ENCODE results near the gene FRYL. TPM values are rescaled to one million over a fixed set of nuclear protein-coding genes. Genes with fewer than 3 reads are reported as not detected.
"Not testable (repeated sequence)": the region's sequence is repeated elsewhere in the genome, so short reads cannot be mapped to it uniquely, and the experiment has no call there.

The FRYL gene
- total and polyA plus RNA-seq, 12 donors: 16.5 to 64.4 (median 41.1) TPM

DNA sequence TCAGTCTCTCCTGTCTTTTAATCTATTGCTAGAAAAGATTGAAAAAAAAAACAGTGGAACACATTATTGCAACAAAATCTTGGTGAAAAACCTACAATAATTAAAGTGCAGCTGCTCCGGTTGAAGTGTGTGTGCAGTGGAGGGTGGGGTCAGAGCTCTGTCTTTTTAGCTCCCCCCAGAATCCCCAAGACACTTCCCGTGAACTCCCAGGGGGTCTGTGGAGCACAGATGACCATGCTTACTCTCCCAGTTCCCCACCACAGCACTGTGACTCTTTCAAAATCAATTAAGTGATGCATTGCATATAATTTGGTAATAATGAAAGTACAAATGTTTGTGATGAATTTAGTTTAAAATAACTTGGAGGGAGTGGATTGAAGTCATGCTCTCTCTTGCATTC, 312.6 kb downstream of the FRYL start:
- intact Hi-C loops (cut with DNase I): no loop called here

DNA sequence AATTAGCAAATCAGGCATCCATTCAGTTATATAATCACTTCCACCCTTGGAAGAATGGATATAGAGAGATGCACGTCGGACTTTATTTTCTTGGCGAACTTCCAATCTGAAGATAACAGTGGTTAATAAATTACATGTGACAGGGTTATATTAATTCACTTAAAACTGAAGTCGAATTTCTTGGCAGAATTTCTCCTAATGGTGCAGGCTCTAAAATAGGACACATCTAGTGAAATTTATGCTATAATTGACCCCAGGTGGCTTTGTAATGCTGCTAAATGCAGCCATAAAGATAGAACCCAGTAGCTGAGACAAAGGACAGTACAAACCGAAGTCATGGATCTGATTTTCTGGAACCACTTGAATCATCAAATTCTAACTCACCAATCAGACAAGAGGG, 317.7 kb downstream of the FRYL start:
- 28 to 40% (median 28%) methylated on average over 5 of the region's 5 CpGs for WGBS, 4 donors
- H3K27ac ChIP-seq: no peak overlapping the region
- no peaks in the 10 kb centered on the region for H3K9me3 ChIP-seq (replicated peaks in 1 of 3)
- H3K4me1 ChIP-seq (replicated peaks in 1 of 2): no peaks in the 10 kb centered on the region
- H3K27me3 ChIP-seq: no peaks in the 10 kb centered on the region
- intact Hi-C loops (cut with DNase I): no loop called here
- H3K4me3 ChIP-seq: no peak overlapping the region
- DNase-seq: no peak
- TF ChIP-seq POLR2A (IDR thresholded peaks at IDR 0.05): no peak
- TF ChIP-seq, protein P1, sequence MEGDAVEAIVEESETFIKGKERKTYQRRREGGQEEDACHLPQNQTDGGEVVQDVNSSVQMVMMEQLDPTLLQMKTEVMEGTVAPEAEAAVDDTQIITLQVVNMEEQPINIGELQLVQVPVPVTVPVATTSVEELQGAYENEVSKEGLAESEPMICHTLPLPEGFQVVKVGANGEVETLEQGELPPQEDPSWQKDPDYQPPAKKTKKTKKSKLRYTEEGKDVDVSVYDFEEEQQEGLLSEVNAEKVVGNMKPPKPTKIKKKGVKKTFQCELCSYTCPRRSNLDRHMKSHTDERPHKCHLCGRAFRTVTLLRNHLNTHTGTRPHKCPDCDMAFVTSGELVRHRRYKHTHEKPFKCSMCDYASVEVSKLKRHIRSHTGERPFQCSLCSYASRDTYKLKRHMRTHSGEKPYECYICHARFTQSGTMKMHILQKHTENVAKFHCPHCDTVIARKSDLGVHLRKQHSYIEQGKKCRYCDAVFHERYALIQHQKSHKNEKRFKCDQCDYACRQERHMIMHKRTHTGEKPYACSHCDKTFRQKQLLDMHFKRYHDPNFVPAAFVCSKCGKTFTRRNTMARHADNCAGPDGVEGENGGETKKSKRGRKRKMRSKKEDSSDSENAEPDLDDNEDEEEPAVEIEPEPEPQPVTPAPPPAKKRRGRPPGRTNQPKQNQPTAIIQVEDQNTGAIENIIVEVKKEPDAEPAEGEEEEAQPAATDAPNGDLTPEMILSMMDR (IDR thresholded peaks at IDR 0.05): no peak
- no peaks in the 10 kb centered on the region for H3K36me3 ChIP-seq (replicated peaks in 1 of 2)

More for the DNA sequence above, 312.6 kb downstream of the FRYL start:
- H3K27me3 ChIP-seq: no peaks in the 10 kb centered on the region
- no peak overlapping the region for H3K4me3 ChIP-seq
- H3K27ac ChIP-seq: no peak overlapping the region
- no peaks in the 10 kb centered on the region for H3K36me3 ChIP-seq (replicated peaks in 1 of 2)
- 56 to 72% (median 65%) methylated on average over 2 of the region's 2 CpGs for WGBS, 4 donors
- DNase-seq: no peak
- TF ChIP-seq POLR2A (IDR thresholded peaks at IDR 0.05): no peak
- TF ChIP-seq, protein P1 (IDR thresholded peaks at IDR 0.05): no peak
- no peaks in the 10 kb centered on the region for H3K4me1 ChIP-seq (replicated peaks in 1 of 2)
- H3K9me3 ChIP-seq (replicated peaks in 1 of 3): no peaks in the 10 kb centered on the region

DNA sequence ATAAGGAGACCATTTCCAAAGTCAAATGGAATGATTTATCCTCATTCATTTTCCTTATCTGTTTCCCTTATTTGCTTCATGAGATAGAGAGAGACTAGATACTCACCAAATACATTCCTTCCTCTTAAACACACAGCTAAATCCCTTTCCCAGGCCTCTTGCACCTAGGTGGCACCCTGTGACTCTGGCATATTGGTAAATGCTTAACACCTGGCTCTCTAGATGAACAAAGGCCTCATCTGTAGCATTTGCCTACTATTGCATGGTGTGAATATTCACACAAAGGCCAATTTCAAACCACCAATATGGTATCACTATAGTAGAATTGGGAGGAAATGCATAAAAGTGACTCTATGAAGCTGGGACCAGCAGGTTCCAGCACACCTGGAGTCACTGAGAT, 319.1 kb downstream of the FRYL start:
- intact Hi-C loops (cut with DNase I): no loop called here

DNA sequence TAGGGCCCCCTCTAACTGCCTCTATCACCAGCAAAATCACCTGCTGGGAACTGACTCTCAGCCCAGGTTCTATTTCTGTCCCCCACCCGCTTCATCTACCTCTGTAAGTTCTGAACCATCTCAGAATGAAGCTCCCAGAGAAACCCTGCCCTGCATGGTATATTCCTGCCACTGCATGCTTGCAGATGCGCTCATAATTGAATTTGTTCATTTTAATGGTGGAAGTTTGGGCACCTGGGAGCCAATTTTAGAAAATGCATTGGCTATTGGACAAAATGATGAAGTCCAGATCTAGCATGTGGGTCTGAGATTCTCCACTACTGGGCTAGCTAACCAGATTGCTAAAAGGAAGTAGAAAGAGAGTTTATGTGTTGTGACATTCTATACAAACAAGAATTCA, 325.5 kb downstream of the FRYL start:
- Histone ChIP-seq H3K9me3 (replicated peaks in 1 of 3) (no peaks in the 10 kb centered on the region), H3K36me3 (replicated peaks in 1 of 2) (no peaks in the 10 kb centered on the region), H3K27ac (no peak overlapping the region), H3K27me3 (no peaks in the 10 kb centered on the region), H3K4me3 (no peak overlapping the region), H3K4me1 (replicated peaks in 1 of 2) (no peaks in the 10 kb centered on the region)
- no peak for DNase-seq
- intact Hi-C loops (cut with DNase I): no loop called here
- TF ChIP-seq, protein P1 (IDR thresholded peaks at IDR 0.05): no peak
- no peak for TF ChIP-seq POLR2A (IDR thresholded peaks at IDR 0.05)
- WGBS, 4 donors: 84 to 97% (median 93%) methylated on average over 2 of the region's 2 CpGs

More for the DNA sequence above, 319.1 kb downstream of the FRYL start:
- DNase-seq: no peak
- no peak for TF ChIP-seq POLR2A (IDR thresholded peaks at IDR 0.05)
- TF ChIP-seq, protein P1 (IDR thresholded peaks at IDR 0.05): no peak
- Histone ChIP-seq H3K4me3 (no peak overlapping the region), H3K36me3 (replicated peaks in 1 of 2) (no peaks in the 10 kb centered on the region), H3K9me3 (replicated peaks in 1 of 3) (no peaks in the 10 kb centered on the region), H3K27me3 (no peaks in the 10 kb centered on the region), H3K27ac (no peak overlapping the region), H3K4me1 (replicated peaks in 1 of 2) (no peaks in the 10 kb centered on the region)

DNA sequence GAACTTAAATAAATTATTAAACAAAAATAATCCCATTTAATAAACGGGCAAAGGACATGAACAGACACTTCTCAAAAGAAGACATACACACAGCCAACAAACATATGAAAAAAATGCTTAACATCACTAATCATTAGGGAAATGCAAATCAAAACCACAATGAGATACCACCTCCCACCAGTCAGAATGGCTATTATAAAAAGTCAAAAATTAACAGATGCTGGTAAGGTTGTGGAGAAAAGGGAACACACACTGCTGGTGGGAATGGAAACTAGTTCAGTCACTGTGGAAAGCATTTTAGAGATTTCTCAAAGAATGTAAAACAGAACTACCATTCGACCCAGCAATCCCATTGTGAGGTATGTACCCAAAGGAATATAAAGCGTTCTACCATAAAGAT, 328.4 kb downstream of the FRYL start:
- intact Hi-C loops (cut with DNase I); H3K4me1 ChIP-seq (replicated peaks in 1 of 2); H3K9me3 ChIP-seq (replicated peaks in 1 of 3); H3K27me3 ChIP-seq; H3K36me3 ChIP-seq (replicated peaks in 1 of 2); DNase-seq; H3K4me3 ChIP-seq; H3K27ac ChIP-seq: not testable (repeated sequence)
- 83 to 89% (median 87%) methylated on average over 3 of the region's 3 CpGs for WGBS, 4 donors

All from adrenal gland (tissue), 12 donors.